HG03457 (cell line): ENCODE data around the gene DCBLD1.
"Not testable (repeated sequence)": the region's sequence is repeated elsewhere in the genome, so short reads cannot be mapped to it uniquely, and the experiment has no call there.

Experiments
- ATAC-seq: cut with Tn5 transposase; IDR thresholded peaks from one replicate; pipeline ENCODE4 v1.9.1; 2021; ENCODE audit warnings: moderate number of reproducible peaks; ENCODE audit not compliant: unreplicated experiment

Gene DCBLD1

DNA sequence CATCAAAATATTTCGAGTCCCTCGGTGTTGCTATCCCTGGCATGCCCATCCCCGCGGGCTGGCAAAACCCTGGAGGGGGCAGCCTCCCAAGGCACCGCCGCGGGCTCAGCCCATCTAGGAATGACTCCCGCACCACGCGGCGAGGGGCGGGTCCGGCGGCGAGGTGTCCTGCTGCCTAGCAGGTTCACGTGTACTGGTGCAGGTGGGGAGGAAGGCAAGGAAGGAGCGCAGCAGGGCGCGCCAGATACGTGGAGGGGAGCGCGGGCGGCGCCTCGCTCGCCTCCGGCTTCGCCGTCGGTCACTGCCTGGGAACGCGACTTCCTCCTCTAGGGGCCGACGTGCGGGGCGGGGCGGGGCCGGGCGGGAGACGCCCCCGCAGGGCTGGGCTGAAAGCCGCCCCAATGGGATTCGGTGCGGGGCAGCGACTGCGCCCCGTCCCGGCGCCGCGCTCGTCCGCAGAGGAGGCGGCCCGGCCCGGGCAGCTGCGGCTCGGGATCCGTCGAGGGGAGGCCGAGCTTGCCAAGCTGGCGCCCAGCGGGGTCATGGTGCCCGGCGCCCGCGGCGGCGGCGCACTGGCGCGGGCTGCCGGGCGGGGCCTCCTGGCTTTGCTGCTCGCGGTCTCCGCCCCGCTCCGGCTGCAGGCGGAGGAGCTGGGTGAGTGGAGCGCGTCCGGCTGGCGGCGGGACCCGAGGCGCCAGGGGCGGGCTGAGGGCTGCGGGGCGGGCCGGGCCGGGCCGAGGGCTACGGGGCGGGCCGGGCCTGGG lies at the start of gene DCBLD1:
DCBLD1 (plus strand) TSS at position 435 of the 764 bp plus-strand sequence; CDS start at position 543, 108 bp downstream.
- ATAC-seq, result peak; percentile 74

DNA sequence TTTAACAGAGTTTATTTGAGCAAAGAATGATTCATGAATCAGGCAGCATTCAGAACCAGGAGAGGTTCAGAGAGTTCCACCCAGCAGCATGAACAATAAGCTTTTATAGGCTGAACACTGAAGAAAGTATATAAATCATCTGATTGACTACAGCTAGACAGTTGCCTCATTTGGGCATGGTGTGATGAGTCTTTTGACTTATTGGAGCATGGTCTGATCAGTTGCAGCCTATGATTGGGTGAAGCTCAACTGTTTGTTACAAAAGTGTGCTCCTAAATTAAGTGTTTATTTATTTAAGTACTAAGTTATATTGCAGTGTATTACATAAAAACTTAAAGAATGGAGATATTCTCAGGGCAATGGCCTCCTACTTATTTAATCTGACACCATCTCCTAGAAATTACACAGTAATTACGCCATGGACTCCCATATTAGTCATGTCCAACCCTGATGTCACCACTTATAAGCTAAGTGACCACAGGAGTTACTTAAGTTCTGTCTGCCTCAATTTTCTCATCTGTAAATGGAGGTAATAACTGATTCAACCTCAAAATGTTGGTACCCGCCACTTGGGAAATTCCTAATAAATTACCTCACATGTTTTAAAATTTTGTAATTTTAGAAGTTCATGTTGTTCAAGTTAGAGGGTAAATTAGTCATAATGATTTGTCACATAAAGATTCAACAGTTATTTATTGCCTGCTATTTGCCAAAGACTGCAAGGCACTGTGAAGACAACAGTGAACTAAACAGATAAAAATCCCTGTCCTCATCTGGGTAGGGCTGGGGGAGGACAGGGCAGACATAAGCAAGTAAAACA lies 41.6 kb upstream of the DCBLD1 start:
- ATAC-seq, result no peak

DNA sequence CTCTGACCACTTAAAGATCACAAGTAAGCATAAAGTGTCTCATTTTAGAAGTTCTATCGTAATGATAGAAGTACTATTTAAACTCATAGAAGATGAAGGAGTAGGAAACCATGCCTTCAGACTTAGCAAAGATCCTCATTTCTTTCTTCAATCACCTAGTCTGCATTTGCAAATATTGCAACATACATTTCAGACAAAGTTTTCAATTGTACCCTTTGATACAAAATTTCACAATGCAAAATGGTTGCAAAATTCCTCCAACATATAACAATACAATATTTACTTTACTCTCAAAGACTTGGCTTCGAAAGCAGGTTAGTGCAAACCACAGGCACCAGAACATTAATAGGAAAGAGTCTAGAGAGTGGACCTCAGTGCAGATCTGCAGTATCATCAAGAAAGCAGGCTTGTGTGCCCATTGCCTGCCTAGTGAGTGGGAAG lies 40.6 kb upstream of the DCBLD1 start:
- ATAC-seq, result no peak

DNA sequence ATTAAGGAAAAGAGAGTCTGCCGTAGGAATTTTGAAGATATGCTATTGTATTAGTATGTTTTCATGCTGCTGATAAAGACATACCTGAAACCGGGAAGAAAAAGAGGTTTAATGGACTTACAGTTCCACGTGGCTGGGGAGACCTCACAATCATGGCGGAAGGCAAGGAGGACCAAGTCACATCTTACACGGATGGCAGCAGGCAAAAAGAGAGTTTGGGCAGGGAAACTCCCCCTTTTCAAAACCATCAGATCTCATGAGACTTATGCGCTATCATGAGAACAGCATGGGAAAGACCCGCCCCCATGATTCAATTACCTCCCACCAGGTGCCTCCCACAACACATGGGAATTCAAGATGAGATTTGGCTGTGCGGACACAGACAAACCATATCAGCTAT lies 40.2 kb upstream of the DCBLD1 start:
- not testable (repeated sequence) for ATAC-seq

DNA sequence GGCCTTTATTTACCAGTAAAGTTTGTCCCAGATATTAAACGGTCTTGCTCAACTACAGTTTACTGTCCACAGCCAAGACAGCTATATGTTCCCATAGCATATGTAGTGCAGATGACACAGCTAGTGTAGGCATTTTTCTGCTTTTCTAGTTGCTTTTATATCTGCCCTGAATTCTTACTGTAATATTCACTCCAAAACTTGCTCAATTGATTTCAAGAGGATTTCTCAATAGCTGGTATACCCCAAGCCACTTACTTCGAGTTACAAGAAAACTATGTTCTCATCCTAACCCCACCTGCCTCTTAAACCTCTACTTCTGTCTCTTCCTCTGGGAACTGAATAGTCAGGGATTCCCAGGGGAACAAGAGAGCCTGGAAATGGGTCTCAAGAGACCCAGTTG lies 37.9 kb upstream of the DCBLD1 start:
- no peak for ATAC-seq

DNA sequence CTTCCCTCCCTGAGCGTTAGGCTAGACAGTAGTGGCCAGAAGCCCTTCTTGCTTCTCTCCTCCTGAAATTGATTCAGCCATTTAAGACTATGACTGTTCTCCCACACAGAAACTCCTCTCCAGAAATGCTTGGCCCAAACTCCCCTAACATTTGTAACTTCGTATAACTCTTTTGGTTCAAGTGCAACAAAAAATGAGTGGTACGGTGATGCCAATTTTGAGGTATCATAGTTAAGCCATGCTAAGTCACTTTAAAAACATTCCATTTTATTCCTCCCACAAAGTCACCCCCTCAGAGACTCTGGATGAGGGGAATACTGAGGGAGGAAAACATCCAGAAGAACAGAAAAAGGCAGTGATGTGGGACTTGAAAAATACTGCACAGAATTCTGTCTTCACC lies 35.6 kb upstream of the DCBLD1 start:
- no peak for ATAC-seq

DNA sequence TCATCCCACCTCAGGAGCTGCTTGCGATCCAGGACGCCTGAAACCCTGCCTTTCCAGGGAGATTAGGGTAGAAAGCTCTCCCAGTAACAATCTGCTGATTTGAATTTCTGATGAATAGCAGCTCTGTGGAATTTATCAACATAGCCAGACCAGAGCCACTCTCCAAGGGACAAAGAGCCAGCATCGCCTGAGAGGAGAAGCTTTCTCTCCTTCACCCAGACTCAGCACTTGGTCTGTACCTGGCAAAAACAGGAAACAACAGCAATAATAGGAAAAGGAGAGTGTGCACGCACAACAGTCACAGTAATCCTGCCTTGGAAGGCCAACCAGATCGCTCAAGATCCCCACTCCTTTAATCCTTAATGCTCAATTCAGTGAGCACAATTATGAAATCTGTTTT lies 34.5 kb upstream of the DCBLD1 start:
- ATAC-seq, result no peak

DNA sequence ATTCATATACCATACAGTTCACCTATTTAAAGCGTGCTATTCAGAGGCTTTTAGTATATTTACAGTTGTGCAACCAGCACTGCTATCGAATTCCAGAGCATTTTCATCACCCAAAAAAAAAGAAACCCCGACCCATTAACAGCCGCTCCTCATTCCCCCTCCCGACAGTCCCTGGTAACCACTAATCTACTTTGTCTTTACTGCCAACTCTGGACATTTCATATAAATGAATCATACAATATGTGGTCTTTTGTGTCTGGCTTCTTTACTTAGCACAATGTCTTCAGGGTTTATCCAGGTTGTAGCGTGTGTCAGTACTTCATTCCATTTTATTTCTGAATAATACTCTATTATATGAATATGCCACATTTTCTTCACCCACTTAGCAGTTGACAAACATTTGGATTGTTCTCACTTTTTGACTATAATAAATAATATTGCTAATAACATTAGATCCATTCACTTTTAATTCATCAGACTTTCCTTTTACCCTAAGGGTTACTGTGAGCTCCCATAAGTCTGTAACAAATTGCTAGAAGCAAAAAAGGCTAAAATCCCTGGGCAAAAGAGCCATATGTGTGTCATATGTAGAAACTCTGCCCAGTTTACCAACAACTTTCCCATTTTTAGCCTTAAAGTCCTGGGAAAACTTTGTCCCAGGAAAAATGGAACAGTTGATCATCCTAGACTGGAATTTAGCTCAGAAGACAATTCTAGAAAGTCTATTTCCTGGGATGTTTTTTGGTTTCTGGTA lies 33.6 kb upstream of the DCBLD1 start:
- ATAC-seq, result no peak

DNA sequence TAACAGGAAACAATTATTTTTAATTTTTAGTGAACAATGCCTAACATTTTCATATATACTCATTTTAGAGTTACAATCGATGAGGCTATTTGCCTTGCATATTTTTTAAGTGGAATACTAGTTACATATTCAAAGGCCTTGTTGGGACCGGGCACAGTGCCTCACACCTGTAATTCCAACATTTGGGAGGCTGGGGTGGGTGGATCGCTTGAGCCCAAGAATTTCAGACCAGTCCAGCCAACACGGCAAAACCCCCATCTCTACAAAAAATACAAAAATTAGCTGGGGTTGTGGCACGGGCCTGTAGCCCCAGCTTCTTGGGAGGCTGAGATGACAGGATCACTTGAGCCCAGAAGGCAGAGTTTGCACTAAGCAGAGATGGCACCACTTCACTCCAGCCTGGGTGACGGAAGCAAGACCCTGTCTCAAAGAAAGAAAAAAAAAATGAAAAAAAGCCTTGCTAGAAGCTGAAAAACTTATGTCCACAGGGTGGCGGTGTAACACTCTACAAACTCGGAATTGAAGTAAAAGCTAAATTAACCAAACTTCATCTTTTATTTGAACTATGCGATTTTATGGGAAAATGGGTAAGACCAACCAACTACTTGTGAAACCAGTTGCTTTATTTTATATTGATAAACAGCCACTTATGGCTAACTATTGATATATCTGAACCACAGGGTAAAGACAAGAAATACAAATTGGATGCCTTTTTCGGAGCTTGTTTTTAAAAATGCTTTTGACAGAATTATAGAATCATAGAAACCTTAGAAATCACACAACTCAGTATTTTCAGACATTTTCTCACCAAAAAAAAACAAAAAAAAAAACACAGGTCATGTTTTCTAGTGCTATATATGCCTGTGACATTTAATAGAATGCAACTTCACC lies 32.7 kb upstream of the DCBLD1 start:
- ATAC-seq, result no peak

DNA sequence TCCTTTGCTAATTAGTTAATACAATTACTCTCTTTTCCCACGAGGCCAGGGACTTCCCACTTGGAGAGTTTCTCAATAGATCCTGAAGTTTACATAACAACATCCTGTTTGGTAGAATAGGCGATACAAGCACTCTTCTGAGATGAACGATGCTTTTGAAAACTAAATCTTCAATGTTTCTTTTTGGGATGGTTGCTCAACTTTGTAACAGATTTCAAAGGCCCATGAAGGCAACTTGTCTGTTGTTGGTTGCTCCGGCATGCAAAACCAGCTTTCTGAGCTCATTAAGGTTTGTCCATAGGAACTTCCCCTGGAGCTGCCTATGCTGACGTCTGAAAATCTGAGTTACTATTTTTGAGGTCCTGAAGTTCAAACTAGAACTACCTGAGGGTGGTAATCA lies 30.8 kb upstream of the DCBLD1 start:
- no peak for ATAC-seq

DNA sequence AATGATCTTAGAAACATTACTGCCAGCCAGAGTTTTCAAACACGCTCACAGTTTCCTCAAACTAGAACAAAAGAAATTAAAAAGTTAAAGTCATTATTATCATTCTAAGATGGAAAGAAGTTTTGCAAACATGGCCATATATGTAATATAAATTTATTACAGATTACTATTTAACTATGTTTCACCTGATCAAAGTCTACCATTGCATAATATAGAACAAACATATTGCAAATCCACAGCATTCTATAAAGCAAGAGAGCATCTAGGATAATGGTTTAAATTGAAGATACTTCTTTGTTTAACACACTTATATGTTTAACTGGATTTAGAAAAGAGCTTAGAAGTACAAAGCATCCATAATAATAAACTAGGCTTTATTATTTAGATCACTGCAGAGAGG lies 26.2 kb upstream of the DCBLD1 start:
- no peak for ATAC-seq

DNA sequence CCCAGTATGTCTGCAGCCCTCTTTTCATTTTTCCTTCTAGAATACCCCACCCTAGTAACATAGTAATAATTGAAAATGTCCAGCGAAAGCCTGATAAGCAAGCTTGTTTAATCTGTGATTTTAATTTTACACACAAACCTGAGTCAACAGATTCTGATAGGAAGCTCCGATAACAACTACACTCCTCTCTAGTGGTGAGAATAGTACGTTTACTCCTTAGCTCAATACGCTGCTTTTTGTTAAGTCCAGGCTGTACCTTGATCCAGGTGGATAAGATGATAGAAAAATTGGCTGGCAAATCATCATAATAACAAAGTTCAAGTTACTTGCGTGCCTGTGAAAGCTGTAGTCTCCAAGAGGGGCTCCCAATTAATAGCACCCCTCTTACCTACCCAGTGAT lies 25.5 kb upstream of the DCBLD1 start:
- ATAC-seq, result no peak

DNA sequence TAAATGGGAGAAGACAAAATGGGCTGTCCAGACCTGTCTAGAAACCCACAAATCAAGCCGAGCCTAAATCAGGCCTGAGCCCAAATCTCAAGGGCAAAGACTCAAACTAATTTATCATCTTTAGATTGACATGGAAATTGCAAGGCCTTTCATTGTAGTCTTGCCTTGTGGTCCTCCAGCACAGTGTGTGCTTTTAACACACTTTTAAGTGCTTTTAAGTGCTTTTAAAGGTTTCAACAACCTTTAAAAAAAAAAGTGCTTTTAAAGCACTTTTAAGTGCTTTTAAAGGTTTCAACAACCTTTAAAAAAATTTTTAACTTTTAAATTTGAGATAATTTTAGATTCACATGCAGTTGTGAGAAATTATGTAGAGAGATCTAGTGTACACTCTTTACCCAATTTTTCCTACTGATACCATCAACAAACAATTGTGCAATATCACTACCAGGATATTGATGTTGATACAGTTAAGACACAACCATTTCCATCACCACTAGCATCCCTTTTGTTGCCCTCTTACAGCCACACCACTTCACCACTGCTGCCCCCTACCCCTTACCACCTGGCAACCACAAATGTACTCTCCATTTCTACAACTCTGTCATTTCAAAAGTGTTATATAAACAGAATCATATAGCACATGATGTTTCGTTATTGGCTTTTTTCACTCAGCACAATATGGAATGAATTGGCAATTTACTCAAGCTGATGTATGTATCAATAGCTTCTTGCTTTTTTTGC lies 23.1 kb upstream of the DCBLD1 start:
- ATAC-seq, result no peak

DNA sequence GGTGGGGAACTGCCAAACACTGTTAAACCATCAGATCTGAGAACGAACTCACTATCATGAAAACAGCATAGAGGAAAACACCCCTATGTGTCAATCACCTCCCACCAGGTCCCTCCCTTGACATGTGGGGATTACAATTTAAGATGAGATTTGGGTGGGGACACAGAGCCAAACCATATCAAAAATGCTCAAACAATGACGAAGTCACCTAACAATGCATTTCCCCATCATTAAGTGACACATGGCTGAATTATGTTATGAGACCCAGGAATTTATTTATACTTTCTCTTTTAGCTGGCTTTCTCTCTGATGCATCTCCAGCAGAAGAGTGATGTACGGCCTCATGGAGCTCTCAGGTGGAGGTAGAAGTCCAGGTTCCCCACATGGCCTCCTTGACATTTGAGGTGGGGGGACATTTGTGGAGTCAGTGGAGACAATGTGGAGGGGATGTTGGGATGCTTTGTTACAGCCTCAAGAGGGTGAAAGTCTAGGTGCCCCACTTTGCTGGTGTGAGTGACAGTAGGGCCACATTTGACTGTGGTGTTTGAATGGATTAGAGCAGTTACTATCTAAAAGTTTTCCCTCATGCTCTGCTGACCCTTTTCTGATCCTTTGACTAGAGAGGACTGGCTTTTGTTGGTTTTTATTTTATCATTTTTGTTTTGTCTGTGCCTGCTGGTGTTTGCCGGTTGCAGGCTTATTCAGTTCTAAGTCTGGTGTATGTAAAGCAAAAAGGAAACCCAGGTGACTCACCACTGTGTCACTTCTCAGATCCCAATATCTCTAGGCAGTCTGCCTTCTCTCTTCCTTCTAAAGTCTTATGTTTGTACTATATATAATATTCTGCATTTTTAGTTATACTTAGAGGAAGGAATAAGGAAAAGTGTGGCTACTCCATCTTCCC lies 18.5 kb upstream of the DCBLD1 start:
- no peak for ATAC-seq

DNA sequence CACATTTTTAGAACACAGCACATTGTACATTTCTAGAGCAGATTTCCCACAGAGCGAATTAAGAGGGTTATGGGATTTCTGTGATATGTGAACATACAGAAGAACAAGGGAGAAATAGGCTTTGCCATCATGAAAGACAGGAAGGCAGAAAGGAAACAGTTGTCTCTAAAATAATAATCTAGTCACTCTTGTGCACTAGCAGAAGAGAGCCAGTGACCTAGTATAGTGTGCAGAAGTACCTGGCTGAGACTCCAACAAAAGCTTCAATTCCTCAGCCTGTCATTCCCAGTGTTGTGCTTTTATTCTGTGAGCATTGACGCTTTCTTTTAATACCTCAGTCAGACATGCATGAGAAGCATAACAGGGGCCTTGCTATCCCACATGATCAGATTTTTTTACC lies 17.8 kb upstream of the DCBLD1 start:
- ATAC-seq, result no peak

DNA sequence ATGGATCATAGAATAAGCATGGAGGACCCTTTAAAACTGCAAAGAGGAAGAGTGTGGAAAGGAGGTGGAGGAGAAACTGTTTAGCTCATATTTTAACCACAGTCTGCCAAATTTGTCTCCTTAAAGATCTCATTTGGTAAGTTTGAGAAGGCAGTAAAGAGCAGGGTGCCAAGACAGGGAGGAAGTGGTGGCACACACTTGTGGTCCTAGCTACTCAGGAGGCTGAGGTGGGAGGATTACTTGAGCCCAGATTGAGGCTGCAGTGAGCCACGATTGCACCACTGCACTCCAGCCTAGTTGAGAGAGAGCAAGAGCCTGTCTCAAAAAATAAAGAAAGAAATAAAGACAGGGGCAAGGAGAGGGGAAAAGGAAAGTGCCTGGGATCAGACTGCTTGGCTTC lies 16.8 kb upstream of the DCBLD1 start:
- ATAC-seq, result no peak

DNA sequence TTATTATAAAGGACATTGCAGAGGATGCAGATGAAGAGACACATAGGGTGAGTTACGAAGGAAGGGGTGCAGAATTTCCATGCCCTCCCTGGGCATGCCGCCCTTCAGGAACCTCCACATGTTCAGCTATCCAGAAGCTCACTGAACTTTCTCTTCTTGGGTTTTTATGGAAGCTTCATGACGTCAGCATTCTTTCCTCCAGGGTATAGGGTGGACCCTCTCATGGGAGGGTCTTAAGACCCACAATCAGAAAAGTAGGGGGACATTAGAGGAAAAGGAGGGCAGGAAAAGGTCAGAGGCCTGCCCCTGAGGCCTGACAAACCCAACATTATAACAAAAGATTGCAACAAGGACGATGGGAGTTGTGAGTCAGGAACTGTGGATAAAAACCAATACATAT lies 14.6 kb upstream of the DCBLD1 start:
- no peak for ATAC-seq

DNA sequence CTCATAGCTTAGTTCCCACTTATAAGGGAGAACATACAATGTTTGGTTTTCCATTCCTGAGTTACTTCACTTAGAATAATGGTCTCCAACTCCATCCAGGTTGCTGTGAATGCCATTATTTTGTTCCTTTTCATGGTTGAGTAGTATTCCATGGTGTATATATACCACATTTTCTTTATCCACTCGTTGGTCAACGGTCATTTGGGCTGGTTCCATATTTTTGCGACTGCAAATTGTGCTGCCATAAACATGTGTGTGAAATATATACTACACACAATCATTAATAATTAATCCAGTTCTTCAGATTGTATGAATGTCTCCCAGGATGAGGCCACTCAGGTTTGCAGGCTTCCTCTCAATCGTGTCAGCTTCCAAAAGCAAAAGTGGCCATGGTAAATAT lies 13.9 kb upstream of the DCBLD1 start:
- ATAC-seq, result not testable (repeated sequence)

DNA sequence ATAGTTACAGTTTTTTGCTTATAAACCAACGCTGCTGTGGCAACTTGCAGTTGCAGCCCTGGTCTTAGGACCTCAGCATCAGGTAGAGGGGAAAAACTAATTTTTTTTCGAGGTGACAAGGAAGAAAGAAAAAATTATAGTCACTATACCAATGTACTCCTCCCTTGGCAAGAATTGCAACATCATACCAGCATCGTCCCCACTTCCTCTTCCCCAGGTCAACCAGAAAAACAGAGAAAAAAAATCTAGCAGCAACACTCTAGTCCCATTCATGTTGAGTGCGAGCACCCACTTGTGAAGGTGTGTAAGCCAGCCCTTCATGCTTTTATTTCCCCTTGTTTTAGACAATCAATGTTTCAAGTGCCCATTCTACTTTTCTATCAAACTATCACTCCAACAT lies 13.1 kb upstream of the DCBLD1 start:
- ATAC-seq, result no peak
